Measurements from ENCODE around the gene COL5A2.

GRCh38 chr2:189024901-189025618 lies 154.5 kb downstream of the COL5A2 start:
- TF ChIP-seq CTCF (conservative IDR thresholded peaks at IDR 0.05 in 1 of 2, IDR thresholded peaks at IDR 0.05 in 1 of 2; ENCODE audit: extremely low read depth in 1 of 2, insufficient read depth in 1 of 2, low read depth in 1 of 2, low read length in 2 of 2), result peak; percentile 45 to 49
- no peak for TF ChIP-seq EZH2 (IDR thresholded peaks at IDR 0.05; ENCODE audit: borderline replicate concordance, low read length)
